Mucosa of rectum (tissue), 2 donors: ENCODE data around the gene TOP2B.

Source experiments
- H3K27ac ChIP-seq, 2 donors: one replicate each; pipeline ENCODE4 v1.7.0; 2013; ENCODE audit warnings: inconsistent platforms in 2 of 2, low read depth in 2 of 2, low read length in 2 of 2
- H3K27me3 ChIP-seq, 2 donors: one replicate each; pipeline ENCODE4 v1.7.0; 2013; ENCODE audit warnings: low read length in 2 of 2; ENCODE audit not compliant: control insufficient read depth in 2 of 2, insufficient read depth in 2 of 2
- H3K36me3 ChIP-seq, 2 donors: one replicate each; pipeline ENCODE4 v1.7.0; 2013; ENCODE audit warnings: low read length in 2 of 2; ENCODE audit not compliant: control insufficient read depth in 2 of 2, insufficient read depth in 2 of 2
- H3K4me1 ChIP-seq, 2 donors: one replicate each; pipeline ENCODE4 v1.7.0; 2013; ENCODE audit warnings: low read length in 2 of 2, mild to moderate bottlenecking in 1 of 2; ENCODE audit not compliant: control insufficient read depth in 2 of 2, insufficient read depth in 2 of 2
- H3K4me3 ChIP-seq, 2 donors: one replicate each; pipeline ENCODE4 v1.7.0; 2013; ENCODE audit warnings: low read length in 2 of 2
- H3K9ac ChIP-seq, 2 donors: one replicate each; pipeline ENCODE4 v1.7.0; 2013; ENCODE audit warnings: low read length in 2 of 2, low read depth in 1 of 2, mild to moderate bottlenecking in 1 of 2
- H3K9me3 ChIP-seq, 2 donors: one replicate each; pipeline ENCODE4 v1.7.0; 2013; ENCODE audit warnings: low read length in 2 of 2; ENCODE audit not compliant: control insufficient read depth in 2 of 2
- donor health status: healthy.
- donor health status: Normal muscosa, but diverticular disease.

Gene TOP2B

DNA sequence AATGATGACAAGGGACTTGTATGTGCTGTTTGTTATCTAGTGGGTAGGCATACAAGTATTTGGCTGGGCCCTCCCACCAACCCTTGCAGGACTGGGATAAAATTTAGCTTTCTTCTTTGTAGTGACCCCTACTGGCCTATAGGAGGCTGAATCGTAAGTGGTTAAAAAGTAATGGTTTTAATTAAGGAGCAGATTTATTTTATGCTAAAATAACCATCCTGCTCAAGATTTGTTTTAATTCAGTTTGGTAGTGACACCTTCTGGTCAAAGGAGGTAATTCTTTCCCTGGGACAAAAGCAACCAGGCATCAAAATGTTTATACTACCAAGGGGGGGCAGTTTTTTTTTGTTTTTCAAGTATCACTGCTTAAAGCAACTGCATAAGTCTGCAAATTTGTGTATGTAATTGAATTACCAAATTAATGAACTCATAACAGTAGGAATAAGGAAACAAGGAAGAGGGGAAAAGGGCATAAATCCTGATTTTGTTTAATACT lies 70.7 kb downstream of the TOP2B start:
- no peaks in the 10 kb centered on the region for H3K27me3 ChIP-seq
- H3K4me3 ChIP-seq = no peak overlapping the region
- no peak overlapping the region for H3K27ac ChIP-seq
- no peaks in the 10 kb centered on the region for H3K9me3 ChIP-seq
- no peak overlapping the region for H3K9ac ChIP-seq
- peaks cover 18 to 20% of the 10 kb centered on the region in 2 donors for H3K36me3 ChIP-seq
- H3K4me1 ChIP-seq = no peaks in the 10 kb centered on the region

DNA sequence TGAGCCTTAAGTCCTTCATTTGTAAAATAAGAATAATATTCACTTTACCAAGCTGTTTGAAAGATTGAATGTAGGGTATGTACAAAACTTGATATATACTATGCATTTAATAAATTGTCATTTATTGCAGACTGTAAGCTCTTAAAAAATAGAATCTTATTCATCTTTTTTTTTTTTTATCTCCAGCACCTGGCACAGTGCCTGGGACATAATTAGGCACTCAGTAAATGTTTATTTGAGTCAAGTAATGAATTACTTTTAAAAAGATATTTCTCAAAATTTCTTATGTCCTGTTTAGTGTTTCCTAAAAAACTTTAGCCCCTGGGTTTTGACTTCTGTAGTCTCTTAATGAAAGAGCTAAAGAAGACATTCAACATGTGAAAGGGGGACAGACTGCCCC lies 71.7 kb downstream of the TOP2B start:
- H3K4me3 ChIP-seq = no peak overlapping the region
- no peaks in the 10 kb centered on the region for H3K4me1 ChIP-seq
- no peaks in the 10 kb centered on the region for H3K27me3 ChIP-seq
- no peak overlapping the region for H3K9ac ChIP-seq
- H3K9me3 ChIP-seq = no peaks in the 10 kb centered on the region
- no peak overlapping the region for H3K27ac ChIP-seq
- peaks cover 10 to 15% of the 10 kb centered on the region in 2 donors for H3K36me3 ChIP-seq

DNA sequence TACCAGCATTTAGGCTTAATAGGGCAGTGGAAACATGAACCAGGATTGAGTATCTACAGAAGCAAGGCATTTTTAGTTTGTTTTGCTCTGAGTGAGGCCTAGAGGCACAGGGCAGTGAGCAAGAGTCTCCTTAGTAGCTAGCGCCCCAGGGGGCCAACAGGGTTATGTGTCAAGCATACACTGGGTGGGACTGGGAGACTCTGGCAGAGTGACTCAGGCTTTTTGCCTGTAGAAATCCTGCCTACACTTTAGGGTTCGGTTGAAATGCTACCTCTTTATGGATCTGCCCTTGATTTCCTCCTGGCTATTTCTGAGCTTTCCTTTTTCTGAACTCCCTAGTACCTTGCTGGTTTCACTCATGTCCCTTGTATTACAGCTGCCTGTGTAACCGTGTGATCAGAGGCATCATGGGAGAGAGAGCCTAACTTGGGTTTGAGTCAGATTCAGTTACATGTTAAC lies 72.2 kb downstream of the TOP2B start:
- Histone ChIP-seq H3K27ac (no peak overlapping the region), H3K36me3 (peaks cover 6 to 12% of the 10 kb centered on the region in 2 donors), H3K4me1 (no peaks in the 10 kb centered on the region), H3K9me3 (no peaks in the 10 kb centered on the region), H3K27me3 (no peaks in the 10 kb centered on the region), H3K9ac (no peak overlapping the region), H3K4me3 (no peak overlapping the region)

DNA sequence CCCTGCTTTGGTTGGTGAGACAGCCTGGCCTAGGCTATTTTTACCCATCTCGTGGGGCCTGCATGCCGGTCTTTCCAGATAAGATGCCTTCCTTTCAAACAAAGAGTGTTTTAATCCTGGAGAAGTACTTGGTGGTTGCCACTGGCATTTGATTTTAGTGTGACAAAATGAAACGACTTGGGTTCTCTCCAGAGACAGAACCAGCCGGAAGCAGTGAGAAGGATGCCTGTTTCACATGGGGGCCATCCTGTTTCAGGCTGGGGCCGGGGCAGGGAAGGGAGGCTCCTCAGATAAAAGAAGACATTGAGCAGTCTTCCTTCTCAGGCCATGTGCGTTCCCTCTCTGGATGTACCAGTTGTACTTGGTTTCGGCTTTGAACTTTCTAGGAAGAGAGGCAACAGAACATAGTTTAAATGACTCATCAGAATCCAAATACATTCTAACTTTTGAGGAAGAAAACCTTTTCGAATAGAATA lies 74.9 kb downstream of the TOP2B start:
- Histone ChIP-seq H3K4me3 (no peak overlapping the region), H3K27me3 (no peaks in the 10 kb centered on the region), H3K9me3 (no peaks in the 10 kb centered on the region), H3K4me1 (no peaks in the 10 kb centered on the region), H3K27ac (no peak overlapping the region), H3K36me3 (no peaks in the 10 kb centered on the region), H3K9ac (no peak overlapping the region)

DNA sequence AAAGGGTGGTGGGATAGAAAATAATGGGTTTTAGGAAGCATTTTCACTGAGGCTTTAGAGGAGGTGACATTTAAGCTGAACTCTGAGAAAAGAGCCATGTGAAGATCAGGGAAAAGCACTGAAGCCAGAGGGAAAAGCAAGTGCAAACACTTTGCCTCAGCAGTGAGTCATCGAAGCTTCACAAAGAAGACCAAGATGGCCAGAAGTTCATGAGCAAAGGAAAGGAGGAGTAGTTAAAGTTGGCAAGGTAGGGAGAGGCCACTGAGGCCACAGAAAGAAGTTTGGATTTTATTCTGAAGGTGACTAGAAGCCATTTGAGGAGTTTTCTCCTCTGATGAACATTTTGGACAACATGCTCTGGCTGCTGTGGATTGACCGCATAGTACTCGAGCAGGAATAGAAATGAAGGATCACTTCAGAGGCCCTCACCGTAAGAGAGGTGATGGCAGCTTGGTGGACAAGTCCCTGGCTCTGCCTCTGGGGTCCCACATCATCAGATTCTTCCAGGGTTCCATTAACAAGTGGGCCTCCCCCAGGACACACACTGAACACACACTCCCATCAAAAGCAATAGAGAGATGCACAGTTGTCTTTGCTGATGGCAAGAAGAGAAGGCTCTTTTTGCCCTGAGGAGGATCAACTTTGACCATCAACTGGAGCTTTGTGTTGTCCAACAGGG lies 75.5 kb downstream of the TOP2B start:
- Histone ChIP-seq H3K9me3 (no peaks in the 10 kb centered on the region), H3K4me3 (no peak overlapping the region), H3K27me3 (no peaks in the 10 kb centered on the region), H3K9ac (no peak overlapping the region), H3K36me3 (no peaks in the 10 kb centered on the region), H3K27ac (no peak overlapping the region), H3K4me1 (no peaks in the 10 kb centered on the region)

DNA sequence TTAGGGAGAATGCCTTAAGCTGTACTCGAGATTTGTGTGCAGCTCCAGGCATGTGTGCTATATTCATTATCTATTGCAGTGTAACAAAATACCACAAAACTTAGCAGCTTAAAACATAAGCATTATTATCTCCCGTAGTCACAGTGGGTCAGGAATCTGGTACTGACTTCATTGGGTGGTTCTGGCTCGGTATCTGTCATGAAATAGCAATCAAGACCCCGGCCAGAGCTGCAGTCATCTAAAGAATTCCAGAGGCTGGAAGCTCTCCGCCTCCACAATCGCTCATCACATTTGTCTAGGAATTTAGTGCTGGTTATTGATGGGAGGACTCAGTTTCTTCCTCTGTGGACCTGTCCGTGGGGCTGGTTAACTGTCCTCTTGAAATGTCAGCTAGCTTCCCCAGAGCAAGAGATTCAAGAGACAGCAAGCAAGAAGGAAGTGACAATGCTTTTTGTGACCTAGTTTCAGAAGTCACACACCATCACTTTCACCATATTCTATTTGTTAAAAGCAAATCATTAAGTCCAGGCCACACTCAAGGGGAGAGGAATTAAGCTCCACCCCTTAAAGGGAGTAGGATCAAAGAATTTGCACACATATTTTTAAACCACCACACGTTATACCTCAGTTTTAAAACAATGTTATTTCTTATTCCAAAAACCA lies 76.1 kb downstream of the TOP2B start:
- Histone ChIP-seq H3K27ac (no peak overlapping the region), H3K27me3 (no peaks in the 10 kb centered on the region), H3K9me3 (no peaks in the 10 kb centered on the region), H3K4me3 (no peak overlapping the region), H3K9ac (no peak overlapping the region), H3K4me1 (no peaks in the 10 kb centered on the region), H3K36me3 (no peaks in the 10 kb centered on the region)

DNA sequence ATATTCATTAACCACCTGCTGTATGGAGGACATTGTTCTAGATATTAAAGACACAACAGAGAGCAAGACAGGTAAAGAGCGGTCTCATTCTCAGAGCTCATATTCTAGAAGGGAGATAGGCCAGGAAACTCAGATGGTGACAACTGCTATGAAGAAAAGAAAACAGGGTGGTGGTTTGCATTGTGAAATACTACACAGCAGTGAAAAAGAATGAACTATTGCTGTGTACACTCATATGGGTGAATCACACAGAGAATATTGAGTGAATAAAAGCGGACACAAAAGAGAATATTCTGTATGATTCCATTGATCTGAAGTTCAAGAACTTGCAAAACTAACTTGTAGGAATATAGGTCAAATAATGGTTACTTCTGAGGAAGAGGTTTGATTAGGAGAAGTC lies 76.7 kb downstream of the TOP2B start:
- no peak overlapping the region for H3K4me3 ChIP-seq
- H3K27me3 ChIP-seq = no peaks in the 10 kb centered on the region
- H3K9ac ChIP-seq = no peak overlapping the region
- H3K9me3 ChIP-seq = no peaks in the 10 kb centered on the region
- H3K27ac ChIP-seq = no peak overlapping the region
- H3K36me3 ChIP-seq = no peaks in the 10 kb centered on the region
- H3K4me1 ChIP-seq = no peaks in the 10 kb centered on the region

DNA sequence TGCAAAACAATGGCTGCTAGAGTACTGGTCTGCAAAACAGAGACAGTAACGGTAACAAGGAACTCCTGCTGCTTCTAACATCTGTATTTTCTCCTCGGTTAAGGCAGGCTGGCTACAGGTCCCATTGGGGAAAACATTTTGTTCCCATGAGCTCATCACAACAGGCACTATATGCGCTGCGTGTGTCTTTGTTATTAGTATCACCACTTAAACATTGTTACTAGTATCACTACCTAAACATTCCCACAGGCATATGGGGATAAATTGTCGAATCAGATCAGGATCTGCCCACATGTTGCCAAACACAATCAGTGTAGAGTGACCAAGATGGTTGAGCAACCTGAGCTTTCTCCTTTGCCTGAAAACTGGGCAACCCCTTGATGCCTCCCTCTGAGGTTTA lies 77.2 kb downstream of the TOP2B start:
- Histone ChIP-seq H3K36me3 (no peaks in the 10 kb centered on the region), H3K27ac (no peak overlapping the region), H3K4me3 (no peak overlapping the region), H3K27me3 (no peaks in the 10 kb centered on the region), H3K4me1 (no peaks in the 10 kb centered on the region), H3K9ac (no peak overlapping the region), H3K9me3 (no peaks in the 10 kb centered on the region)

DNA sequence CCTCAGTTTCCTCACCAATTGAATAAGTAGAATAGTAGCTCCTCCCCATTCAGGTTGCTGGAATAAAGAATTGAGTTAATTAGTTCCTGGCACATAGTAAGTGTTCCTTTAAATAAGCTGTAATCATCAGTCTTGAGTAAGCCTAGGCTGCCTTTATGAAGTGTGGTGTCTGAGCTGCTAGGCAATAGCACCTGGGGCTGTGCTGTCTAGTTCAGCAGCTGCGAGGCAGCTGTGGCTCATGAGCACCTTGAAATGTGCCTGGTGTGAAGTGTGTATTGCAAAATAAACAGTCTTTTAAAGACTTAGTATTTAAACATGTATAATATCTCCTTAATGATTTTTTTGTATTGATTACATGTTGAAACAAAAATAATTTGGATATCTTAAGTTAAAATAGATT lies 77.6 kb downstream of the TOP2B start:
- no peak overlapping the region for H3K27ac ChIP-seq
- H3K9ac ChIP-seq = no peak overlapping the region
- H3K9me3 ChIP-seq = no peaks in the 10 kb centered on the region
- no peaks in the 10 kb centered on the region for H3K4me1 ChIP-seq
- no peaks in the 10 kb centered on the region for H3K27me3 ChIP-seq
- H3K36me3 ChIP-seq = no peaks in the 10 kb centered on the region
- H3K4me3 ChIP-seq = no peak overlapping the region

DNA sequence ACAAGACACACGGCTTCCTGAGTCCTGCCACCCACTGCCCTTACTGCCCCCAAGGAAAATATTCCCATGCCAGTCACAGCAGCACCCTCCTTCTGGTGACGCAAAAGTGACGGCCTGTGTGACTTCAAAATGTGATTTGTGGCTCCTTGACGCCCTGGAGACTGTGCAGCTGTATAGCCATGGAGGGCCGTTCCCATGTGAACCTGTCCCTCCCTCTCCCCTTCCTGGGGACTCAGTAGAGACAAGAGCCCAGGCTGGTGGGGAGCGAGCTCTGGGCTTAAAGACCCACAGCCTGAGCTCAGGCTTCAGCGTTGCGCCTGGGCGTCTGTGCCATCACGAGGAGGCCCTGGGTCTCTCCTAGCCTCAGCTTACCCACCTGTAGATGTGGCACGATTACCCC lies 78.2 kb downstream of the TOP2B start:
- Histone ChIP-seq H3K36me3 (no peaks in the 10 kb centered on the region), H3K4me1 (no peaks in the 10 kb centered on the region), H3K9ac (no peak overlapping the region), H3K9me3 (no peaks in the 10 kb centered on the region), H3K27me3 (no peaks in the 10 kb centered on the region), H3K4me3 (no peak overlapping the region), H3K27ac (no peak overlapping the region)
